HepG2 (cell line): ENCODE results near the gene NFE2. TPM values are rescaled to one million over a fixed set of nuclear protein-coding genes. Genes with fewer than 3 reads are reported as not detected.

Experiments used
- AHR ChIP-seq: IDR thresholded peaks from 2 replicates; pipeline ENCODE4 v1.6.1; 2018; ENCODE audit warnings: missing genetic modification reagents, missing compliant biosample characterization
- JUN ChIP-seq: sonication (generic); formaldehyde crosslinking; IDR thresholded peaks from 2 replicates; pipeline ENCODE4 v1.4.0; 2020; ENCODE audit warnings: mild to moderate bottlenecking, missing genetic modification reagents
- KDM2A ChIP-seq: sonication (generic); formaldehyde crosslinking; IDR thresholded peaks from 2 replicates; pipeline ENCODE4 v1.4.0; 2020; ENCODE audit warnings: low read depth, missing genetic modification reagents, borderline replicate concordance
- NPAS2 ChIP-seq: sonication (generic); formaldehyde crosslinking; IDR thresholded peaks from 2 replicates; pipeline ENCODE4 v1.8.0; 2022; ENCODE audit warnings: mild to moderate bottlenecking, missing genetic modification reagents, borderline replicate concordance
- RFX3 ChIP-seq: IDR thresholded peaks from 2 replicates; pipeline ENCODE4 v1.6.1; 2016; ENCODE audit warnings: missing biosample characterization, missing genetic modification reagents
- SMAD1 ChIP-seq: sonication (generic); formaldehyde crosslinking; IDR thresholded peaks from 2 replicates; pipeline ENCODE4 v1.4.0; 2020; ENCODE audit warnings: missing genetic modification reagents, low read depth, mild to moderate bottlenecking, borderline replicate concordance
- ZNF775 ChIP-seq: sonication (generic); formaldehyde crosslinking; IDR thresholded peaks from 2 replicates; pipeline ENCODE4 v1.4.0; 2020; ENCODE audit warnings: missing genetic modification reagents, mild to moderate bottlenecking, moderate library complexity, borderline replicate concordance
- ZNF883 ChIP-seq: sonication (generic); formaldehyde crosslinking; IDR thresholded peaks from 2 replicates; pipeline ENCODE4 v1.5.1; 2020; ENCODE audit warnings: mild to moderate bottlenecking, missing genetic modification reagents; ENCODE audit errors: not compliant biosample characterization
- polyA plus RNA-seq, 8 experiments: library from polyadenylated mRNA; depleted of rRNA in 3 of 8; stranded (reverse) in 7 of 8; unstranded in 1 of 8; fragments of >200 nt; fragmentation: Illumina TruSeq in 4 of 8; extraction: Trizol in 4 of 8; gene quantifications; 2 replicates each; pipeline versions ENCODE4 v1.2.1 to v1.2.3, GENCODE V29; 2011 to 2016; ENCODE audit warnings: low read depth in 4 of 8, missing spikeins in 1 of 8, mixed read lengths in 1 of 8; ENCODE audit not compliant: insufficient read depth in 1 of 8
- total RNA-seq, 5 experiments: library from RNA; depleted of rRNA; stranded (reverse); fragments of >200 nt; fragmentation: Illumina TruSeq; extraction: Trizol; gene quantifications; 2 replicates each; pipeline ENCODE4 v1.2.3, GENCODE V29; 2016; ENCODE audit warnings: low read depth in 1 of 5
- TF ChIP-seq, protein P1 (sequence below): sonication (generic); formaldehyde crosslinking; IDR thresholded peaks from 2 replicates; pipeline ENCODE4 v1.8.1; 2023; ENCODE audit warnings: missing genetic modification reagents, inconsistent platforms, borderline replicate concordance
- TF ChIP-seq, protein P2 (sequence below): sonication (generic); formaldehyde crosslinking; IDR thresholded peaks from 2 replicates; pipeline ENCODE4 v1.4.0; 2020; ENCODE audit warnings: low read depth, mild to moderate bottlenecking, missing genetic modification reagents
- TF ChIP-seq, protein P3 (sequence below): sonication (generic); formaldehyde crosslinking; IDR thresholded peaks from 2 replicates; pipeline ENCODE4 v1.4.0; 2020; ENCODE audit warnings: missing genetic modification reagents
- TF ChIP-seq, protein P4 (sequence below): sonication (generic); formaldehyde crosslinking; IDR thresholded peaks from one replicate; pipeline ENCODE4 v1.5.1; 2020; ENCODE audit warnings: mild to moderate bottlenecking, missing genetic modification reagents; ENCODE audit errors: not compliant biosample characterization

NFE2 gene
- total and polyA plus RNA-seq, 2 of the 13 experiments (the other 11 are each of a cell fraction or from before 2014, with no cell fraction given) = 4.5 to 7.8 TPM

DNA sequence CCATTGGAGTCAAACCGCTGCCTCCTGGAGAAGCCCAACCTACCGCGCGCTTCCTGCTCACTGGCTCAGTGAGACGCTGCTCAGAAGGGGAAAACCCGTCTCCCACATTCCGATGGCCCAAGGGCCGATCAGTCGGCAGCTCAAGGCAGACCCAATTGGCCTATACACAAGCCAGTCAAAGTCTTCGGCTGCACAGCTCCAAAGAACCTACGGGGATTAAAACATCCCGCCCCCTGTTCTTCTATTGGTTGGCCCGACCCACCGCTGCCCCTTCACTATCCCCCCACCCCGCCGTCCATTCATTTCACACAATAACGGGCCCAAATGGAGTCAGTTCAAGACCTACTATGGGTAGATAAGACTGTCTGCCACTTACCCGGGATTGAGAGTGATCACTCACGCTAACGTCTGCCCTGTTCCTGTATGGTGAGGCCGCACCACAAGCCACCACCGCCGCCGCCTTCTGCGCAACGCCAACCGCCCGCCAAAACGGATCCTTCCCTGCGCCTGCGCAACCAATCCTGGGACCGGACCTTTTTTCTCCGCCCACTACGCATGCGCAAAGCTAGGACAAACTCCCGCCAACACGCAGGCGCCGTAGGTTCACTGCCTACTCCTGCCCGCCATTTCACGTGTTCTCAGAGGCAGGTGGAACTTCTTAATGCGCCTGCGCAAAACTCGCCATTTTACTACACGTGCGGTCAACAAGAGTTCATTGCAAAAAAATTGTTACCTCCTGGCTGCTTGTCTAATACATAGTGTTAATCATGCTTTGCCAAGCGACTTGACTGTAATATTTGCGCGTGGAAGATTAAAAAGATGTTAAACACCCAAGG lies 21.0 kb downstream of the NFE2 start, which contains the start of gene CBX5 (continued):
- TF ChIP-seq, protein P1, sequence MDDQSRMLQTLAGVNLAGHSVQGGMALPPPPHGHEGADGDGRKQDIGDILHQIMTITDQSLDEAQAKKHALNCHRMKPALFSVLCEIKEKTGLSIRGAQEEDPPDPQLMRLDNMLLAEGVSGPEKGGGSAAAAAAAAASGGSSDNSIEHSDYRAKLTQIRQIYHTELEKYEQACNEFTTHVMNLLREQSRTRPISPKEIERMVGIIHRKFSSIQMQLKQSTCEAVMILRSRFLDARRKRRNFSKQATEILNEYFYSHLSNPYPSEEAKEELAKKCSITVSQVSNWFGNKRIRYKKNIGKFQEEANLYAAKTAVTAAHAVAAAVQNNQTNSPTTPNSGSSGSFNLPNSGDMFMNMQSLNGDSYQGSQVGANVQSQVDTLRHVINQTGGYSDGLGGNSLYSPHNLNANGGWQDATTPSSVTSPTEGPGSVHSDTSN = peak; percentile 95; the same call in 1 of the 2 replicates
- TF ChIP-seq ZNF775 (CRISPR knock-in tag) (no peak), NPAS2 (no peak), SMAD1 (CRISPR knock-in tag) (no peak), RFX3 (CRISPR knock-in tag) (no peak), KDM2A (peak; percentile 46; the same call in 1 of the 2 replicates), JUN (CRISPR knock-in tag) (no peak; the same call in 1 of the 2 replicates), AHR (CRISPR knock-in tag) (no peak), ZNF883 (no peak)
- TF ChIP-seq, protein P2, sequence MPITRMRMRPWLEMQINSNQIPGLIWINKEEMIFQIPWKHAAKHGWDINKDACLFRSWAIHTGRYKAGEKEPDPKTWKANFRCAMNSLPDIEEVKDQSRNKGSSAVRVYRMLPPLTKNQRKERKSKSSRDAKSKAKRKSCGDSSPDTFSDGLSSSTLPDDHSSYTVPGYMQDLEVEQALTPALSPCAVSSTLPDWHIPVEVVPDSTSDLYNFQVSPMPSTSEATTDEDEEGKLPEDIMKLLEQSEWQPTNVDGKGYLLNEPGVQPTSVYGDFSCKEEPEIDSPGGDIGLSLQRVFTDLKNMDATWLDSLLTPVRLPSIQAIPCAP (CRISPR knock-in tag) = no peak
- TF ChIP-seq, protein P3, sequence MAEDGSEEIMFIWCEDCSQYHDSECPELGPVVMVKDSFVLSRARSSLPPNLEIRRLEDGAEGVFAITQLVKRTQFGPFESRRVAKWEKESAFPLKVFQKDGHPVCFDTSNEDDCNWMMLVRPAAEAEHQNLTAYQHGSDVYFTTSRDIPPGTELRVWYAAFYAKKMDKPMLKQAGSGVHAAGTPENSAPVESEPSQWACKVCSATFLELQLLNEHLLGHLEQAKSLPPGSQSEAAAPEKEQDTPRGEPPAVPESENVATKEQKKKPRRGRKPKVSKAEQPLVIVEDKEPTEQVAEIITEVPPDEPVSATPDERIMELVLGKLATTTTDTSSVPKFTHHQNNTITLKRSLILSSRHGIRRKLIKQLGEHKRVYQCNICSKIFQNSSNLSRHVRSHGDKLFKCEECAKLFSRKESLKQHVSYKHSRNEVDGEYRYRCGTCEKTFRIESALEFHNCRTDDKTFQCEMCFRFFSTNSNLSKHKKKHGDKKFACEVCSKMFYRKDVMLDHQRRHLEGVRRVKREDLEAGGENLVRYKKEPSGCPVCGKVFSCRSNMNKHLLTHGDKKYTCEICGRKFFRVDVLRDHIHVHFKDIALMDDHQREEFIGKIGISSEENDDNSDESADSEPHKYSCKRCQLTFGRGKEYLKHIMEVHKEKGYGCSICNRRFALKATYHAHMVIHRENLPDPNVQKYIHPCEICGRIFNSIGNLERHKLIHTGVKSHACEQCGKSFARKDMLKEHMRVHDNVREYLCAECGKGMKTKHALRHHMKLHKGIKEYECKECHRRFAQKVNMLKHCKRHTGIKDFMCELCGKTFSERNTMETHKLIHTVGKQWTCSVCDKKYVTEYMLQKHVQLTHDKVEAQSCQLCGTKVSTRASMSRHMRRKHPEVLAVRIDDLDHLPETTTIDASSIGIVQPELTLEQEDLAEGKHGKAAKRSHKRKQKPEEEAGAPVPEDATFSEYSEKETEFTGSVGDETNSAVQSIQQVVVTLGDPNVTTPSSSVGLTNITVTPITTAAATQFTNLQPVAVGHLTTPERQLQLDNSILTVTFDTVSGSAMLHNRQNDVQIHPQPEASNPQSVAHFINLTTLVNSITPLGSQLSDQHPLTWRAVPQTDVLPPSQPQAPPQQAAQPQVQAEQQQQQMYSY (CRISPR knock-in tag) = no peak
- TF ChIP-seq, protein P4, sequence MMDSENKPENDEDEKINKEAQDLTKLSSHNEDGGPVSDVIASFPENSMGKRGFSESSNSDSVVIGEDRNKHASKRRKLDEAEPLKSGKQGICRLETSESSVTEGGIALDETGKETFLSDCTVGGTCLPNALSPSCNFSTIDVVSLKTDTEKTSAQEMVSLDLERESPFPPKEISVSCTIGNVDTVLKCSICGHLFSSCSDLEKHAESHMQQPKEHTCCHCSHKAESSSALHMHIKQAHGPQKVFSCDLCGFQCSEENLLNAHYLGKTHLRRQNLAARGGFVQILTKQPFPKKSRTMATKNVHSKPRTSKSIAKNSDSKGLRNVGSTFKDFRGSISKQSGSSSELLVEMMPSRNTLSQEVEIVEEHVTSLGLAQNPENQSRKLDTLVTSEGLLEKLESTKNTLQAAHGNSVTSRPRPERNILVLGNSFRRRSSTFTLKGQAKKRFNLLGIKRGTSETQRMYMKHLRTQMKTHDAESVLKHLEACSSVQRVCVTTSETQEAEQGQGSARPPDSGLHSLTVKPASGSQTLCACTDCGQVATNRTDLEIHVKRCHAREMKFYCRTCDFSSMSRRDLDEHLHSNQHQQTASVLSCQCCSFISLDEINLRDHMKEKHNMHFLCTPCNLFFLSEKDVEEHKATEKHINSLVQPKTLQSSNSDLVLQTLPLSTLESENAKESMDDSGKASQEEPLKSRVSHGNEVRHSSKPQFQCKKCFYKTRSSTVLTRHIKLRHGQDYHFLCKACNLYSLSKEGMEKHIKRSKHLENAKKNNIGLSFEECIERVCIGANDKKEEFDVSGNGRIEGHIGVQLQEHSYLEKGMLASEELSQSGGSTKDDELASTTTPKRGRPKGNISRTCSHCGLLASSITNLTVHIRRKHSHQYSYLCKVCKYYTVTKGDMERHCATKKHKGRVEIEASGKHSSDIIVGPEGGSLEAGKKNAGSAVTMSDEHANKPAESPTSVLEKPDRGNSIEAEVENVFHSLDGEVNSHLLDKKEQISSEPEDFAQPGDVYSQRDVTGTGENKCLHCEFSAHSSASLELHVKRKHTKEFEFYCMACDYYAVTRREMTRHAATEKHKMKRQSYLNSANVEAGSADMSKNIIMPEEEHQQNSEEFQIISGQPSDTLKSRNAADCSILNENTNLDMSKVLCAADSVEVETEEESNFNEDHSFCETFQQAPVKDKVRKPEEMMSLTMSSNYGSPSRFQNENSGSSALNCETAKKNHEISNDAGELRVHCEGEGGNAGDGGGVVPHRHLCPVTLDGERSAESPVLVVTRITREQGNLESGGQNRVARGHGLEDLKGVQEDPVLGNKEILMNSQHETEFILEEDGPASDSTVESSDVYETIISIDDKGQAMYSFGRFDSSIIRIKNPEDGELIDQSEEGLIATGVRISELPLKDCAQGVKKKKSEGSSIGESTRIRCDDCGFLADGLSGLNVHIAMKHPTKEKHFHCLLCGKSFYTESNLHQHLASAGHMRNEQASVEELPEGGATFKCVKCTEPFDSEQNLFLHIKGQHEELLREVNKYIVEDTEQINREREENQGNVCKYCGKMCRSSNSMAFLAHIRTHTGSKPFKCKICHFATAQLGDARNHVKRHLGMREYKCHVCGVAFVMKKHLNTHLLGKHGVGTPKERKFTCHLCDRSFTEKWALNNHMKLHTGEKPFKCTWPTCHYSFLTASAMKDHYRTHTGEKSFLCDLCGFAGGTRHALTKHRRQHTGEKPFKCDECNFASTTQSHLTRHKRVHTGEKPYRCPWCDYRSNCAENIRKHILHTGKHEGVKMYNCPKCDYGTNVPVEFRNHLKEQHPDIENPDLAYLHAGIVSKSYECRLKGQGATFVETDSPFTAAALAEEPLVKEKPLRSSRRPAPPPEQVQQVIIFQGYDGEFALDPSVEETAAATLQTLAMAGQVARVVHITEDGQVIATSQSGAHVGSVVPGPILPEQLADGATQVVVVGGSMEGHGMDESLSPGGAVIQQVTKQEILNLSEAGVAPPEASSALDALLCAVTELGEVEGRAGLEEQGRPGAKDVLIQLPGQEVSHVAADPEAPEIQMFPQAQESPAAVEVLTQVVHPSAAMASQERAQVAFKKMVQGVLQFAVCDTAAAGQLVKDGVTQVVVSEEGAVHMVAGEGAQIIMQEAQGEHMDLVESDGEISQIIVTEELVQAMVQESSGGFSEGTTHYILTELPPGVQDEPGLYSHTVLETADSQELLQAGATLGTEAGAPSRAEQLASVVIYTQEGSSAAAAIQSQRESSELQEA (CRISPR knock-in tag) = no peak
